Fibroblast of pulmonary artery (primary cell): ENCODE data around the gene VSIG10L2.

Experiments
- DNase-seq: peaks from one replicate; pipeline ENCODE4 v3.0.0-alpha.2; 2010; ENCODE audit warnings: low read depth
- H3K4me3 ChIP-seq: replicated peaks from 2 replicates; pipeline ENCODE4 v1.5.1; 2011; ENCODE audit warnings: low read depth, mild to moderate bottlenecking, control low read depth, low read length, moderate library complexity
- TF ChIP-seq, protein P1 (sequence below): IDR thresholded peaks from 2 replicates; pipeline ENCODE4 v1.5.1; 2011; ENCODE audit warnings: mild to moderate bottlenecking, control low read depth, low read length, inconsistent platforms; ENCODE audit errors: missing control alignments

The VSIG10L2 gene

DNA sequence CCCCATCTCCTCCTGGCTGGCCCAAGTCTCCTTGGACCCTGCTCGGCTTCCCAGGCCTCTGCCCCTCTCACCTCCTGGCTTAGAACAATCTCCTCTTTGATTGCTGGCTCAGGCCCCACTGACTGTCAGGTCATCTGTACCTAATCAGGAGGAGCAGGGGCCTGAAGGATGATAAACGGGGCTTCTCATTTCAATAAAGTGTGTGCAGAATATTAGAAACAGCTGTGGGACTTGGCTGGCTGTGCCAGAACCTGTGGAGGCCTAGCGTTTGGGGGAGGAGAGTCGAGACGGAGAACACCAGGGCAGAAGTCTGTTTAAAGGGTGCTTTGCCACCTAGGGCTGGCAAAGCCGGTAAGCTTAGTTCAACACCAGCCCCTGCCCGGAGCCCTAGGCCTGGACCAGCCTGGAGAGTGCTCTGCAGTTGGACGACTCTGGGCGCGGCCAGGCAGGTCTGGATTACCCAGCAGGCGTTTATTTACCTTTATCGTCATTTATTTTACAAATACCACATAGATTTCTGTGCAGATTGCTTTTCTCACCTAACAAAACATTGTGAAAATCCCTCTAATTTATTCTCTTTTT lies 10.1 kb upstream of the VSIG10L2 start:
- TF ChIP-seq, protein P1, sequence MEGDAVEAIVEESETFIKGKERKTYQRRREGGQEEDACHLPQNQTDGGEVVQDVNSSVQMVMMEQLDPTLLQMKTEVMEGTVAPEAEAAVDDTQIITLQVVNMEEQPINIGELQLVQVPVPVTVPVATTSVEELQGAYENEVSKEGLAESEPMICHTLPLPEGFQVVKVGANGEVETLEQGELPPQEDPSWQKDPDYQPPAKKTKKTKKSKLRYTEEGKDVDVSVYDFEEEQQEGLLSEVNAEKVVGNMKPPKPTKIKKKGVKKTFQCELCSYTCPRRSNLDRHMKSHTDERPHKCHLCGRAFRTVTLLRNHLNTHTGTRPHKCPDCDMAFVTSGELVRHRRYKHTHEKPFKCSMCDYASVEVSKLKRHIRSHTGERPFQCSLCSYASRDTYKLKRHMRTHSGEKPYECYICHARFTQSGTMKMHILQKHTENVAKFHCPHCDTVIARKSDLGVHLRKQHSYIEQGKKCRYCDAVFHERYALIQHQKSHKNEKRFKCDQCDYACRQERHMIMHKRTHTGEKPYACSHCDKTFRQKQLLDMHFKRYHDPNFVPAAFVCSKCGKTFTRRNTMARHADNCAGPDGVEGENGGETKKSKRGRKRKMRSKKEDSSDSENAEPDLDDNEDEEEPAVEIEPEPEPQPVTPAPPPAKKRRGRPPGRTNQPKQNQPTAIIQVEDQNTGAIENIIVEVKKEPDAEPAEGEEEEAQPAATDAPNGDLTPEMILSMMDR = no peak
- no peak overlapping the region for H3K4me3 ChIP-seq
- DNase-seq = no peak

- TF ChIP-seq, protein P1 = no peak
- no peak overlapping the region for H3K4me3 ChIP-seq
- DNase-seq = no peak
These were observed 7.4 kb upstream of the VSIG10L2 start for GRCh38 chr11:125938418-125938817.

DNA sequence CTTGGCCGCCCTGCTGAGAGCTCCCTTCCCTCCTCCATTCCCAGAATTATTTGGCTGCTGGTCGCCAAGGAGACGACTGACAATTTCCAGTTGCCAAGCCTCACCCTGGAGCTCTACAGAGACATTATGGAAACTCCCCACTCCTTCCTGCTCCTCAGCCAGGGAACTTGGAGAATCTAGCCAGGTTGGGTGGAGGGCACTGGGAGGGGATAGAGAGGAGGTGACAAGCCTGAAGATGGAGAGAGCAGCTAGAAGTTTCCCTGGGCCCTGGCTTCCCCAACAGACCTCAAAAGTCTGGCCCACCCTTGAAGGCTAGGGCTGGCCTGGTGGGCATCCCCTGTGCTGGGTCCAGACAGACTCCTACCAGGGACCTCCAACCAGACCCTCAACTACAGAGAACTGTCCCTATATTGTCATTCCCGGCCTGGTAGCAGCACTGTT lies 6.7 kb upstream of the VSIG10L2 start:
- no peak overlapping the region for H3K4me3 ChIP-seq
- TF ChIP-seq, protein P1 = no peak
- no peak for DNase-seq

DNA sequence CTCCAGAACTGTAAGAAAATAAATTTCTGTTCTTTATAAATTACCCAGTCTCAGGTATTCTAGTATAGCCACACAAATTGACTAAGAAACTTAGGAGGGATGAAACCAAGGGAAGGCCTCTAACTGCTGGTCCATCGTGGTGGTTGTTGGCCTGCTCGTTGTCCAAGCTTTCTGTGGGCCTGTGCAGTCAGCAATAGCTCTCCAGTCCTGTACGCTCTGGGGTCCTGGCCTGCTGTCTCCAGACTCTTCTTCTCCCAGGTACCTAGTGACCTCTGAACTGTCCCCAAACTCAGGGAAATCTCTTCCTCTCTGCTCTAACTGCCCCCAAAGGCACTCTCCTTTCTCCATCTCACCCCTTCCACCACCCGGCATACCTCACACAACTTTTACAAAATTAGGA lies 5.7 kb upstream of the VSIG10L2 start:
- TF ChIP-seq, protein P1 = no peak
- no peak for DNase-seq
- no peak overlapping the region for H3K4me3 ChIP-seq

GRCh38 chr11:125941267-125941618 lies 4.6 kb upstream of the VSIG10L2 start:
- no peak for DNase-seq

DNA sequence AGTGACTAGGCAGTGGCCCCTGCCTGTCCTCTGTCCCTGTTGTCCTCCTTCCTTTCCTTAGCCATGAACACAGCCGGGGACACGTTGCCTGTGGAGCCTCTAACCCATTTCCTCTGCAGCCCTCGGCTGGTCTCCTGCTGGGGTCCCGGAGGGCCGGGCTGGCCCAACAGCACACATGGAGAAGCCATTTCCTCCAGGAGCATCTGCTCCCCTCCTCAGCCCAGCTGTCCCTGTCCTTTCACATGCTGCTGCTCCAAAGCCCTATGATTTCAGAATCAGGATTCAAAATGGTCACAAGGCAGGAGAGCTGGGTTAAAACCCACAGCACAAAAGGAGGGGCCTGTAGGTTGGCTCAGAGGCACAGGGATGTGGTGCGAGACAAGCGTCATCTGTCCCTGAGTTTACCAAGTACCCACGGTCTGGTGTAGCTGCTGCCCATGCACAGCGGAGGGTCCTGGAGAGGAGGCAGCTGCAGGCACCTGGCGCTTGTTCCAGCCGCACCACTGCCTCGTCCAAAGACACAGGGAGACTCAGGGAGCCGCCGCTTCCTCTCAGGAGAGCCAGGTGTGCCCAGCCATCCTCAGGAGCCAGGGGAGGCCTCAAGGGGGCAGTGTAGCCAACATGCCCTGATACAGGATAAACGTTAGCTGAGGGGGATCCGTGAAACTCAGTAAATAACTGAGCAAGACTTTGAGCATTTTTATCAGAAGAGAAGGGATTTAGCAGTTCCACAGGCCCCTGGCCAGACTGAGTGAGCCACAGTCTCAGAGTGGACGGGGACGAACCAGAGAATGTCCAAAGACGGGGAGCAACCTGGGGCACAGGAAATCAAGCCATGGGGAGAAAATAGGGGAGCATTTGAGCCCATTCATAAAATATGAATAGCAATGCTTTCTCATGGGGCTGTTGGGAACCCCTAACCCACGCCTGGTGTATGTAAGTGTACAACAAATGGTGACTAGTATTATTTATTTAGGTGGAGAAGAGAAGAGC lies 3.9 kb upstream of the VSIG10L2 start:
- H3K4me3 ChIP-seq = no peak overlapping the region
- peak; percentile 34 for DNase-seq
- TF ChIP-seq, protein P1 = peak; percentile 70

More at GRCh38 chr11:125941267-125941618, 4.6 kb upstream of the VSIG10L2 start:
- TF ChIP-seq, protein P1 = no peak
- no peak overlapping the region for H3K4me3 ChIP-seq
